Chondrocyte (in vitro differentiated cells): ENCODE measurements around the gene AGBL1. TPM values are rescaled to one million over a fixed set of nuclear protein-coding genes. Genes with fewer than 3 reads are reported as not detected.

Source experiments
- DNase-seq: peaks from one replicate; pipeline ENCODE4 v3.0.0; 2021; ENCODE audit warnings: mixed read lengths, low spot score
- H3K27ac Mint-ChIP-seq: one replicate; pipeline ENCODE4 v1.8.0; 2021; ENCODE audit warnings: mild to moderate bottlenecking, moderate library complexity, mixed read lengths; ENCODE audit not compliant: unreplicated experiment
- H3K27me3 Mint-ChIP-seq: 2 replicates; pipeline ENCODE4 v1.8.0; 2021; ENCODE audit warnings: low read depth, mixed read lengths
- H3K36me3 Mint-ChIP-seq: 2 replicates; pipeline ENCODE4 v1.8.0; 2021; ENCODE audit warnings: low read depth, mixed read lengths
- H3K4me1 Mint-ChIP-seq: 2 replicates; pipeline ENCODE4 v1.8.0; 2021; ENCODE audit warnings: low read depth, mild to moderate bottlenecking, mixed read lengths
- H3K4me3 Mint-ChIP-seq: one replicate; pipeline ENCODE4 v1.8.0; 2021; ENCODE audit warnings: mild to moderate bottlenecking, moderate library complexity, mixed read lengths; ENCODE audit not compliant: unreplicated experiment
- H3K9me3 Mint-ChIP-seq: 2 replicates; pipeline ENCODE4 v1.8.0; 2021; ENCODE audit warnings: low read depth, mixed read lengths
- total RNA-seq: library from RNA; stranded (reverse); gene quantifications from 3 replicates; pipeline ENCODE4 v1.2.1, GENCODE V29; 2021
- TF ChIP-seq, protein P1 (sequence below): fragments of 200-600 bp; sonication (generic); IDR thresholded peaks from 2 replicates; pipeline ENCODE4 v1.5.0; 2021; ENCODE audit warnings: antibody characterized with exemption, mild to moderate bottlenecking, moderate library complexity

AGBL1 gene
- total RNA-seq, 1 donor from 2014 or later, result not detected

DNA sequence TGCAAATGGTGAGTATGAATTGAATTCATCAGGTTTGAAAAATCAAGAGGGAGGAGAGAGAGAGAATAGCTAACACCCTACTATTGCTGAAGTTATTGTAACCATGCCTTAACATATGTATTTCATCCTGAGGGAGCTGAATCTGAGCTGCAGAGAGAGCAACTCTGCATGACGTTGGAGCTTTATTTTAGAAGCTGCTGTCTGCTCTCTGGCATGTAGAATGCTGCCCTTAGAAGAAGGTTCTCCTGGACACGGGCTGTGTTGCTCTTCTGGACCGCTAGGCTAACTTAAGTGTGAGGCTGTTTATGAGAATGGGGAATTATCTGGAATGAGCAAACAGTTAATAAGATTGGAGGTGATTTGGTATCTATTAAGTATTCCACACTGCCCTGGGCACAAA lies 814.6 kb downstream of the AGBL1 start:
- no peaks in the 10 kb centered on the region for H3K4me1 Mint-ChIP-seq
- no peak overlapping the region for H3K27ac Mint-ChIP-seq
- H3K36me3 Mint-ChIP-seq, result no peaks in the 10 kb centered on the region
- H3K4me3 Mint-ChIP-seq, result no peak overlapping the region
- TF ChIP-seq, protein P1, sequence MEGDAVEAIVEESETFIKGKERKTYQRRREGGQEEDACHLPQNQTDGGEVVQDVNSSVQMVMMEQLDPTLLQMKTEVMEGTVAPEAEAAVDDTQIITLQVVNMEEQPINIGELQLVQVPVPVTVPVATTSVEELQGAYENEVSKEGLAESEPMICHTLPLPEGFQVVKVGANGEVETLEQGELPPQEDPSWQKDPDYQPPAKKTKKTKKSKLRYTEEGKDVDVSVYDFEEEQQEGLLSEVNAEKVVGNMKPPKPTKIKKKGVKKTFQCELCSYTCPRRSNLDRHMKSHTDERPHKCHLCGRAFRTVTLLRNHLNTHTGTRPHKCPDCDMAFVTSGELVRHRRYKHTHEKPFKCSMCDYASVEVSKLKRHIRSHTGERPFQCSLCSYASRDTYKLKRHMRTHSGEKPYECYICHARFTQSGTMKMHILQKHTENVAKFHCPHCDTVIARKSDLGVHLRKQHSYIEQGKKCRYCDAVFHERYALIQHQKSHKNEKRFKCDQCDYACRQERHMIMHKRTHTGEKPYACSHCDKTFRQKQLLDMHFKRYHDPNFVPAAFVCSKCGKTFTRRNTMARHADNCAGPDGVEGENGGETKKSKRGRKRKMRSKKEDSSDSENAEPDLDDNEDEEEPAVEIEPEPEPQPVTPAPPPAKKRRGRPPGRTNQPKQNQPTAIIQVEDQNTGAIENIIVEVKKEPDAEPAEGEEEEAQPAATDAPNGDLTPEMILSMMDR, result no peak
- peaks cover 22% of the 10 kb centered on the region for H3K27me3 Mint-ChIP-seq
- DNase-seq, result no peak
- peaks cover 5% of the 10 kb centered on the region for H3K9me3 Mint-ChIP-seq

DNA sequence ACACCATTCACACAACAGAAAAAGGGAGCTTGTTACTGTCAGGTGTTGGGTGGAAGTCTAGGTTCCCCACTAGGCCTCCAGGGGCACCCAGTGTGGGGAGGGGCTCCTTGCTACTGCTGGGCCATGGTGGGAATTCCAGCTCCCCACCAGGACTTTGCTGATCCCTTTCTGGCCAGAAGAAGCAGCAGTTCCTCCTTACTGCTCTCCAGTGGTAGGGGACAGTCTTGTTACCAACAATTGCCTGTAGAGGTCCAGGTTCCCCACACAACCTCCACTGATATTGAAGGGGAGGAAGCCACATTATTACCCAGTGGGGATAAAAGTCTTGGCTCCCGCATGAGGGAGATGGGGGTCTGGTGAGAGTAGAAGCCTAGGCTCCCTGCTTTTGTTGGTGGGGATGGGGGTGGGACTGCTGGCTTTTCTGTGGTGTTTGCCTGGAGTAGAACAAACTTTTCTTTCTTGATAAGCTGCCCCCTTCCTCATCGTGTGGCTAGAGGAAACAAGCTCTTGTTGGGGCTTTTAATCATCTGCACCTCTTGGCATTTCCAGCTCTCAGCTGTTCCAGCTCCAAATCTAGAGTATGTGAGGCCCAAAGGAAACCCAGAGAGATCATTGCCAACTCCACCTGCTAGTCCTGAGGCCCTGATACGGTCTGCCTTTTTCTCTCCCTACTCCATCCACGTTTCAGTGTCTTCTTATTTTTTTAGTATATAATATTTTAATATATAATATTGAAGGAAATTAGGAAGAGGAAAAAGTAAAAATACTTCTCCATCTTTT lies 824.2 kb downstream of the AGBL1 start:
- H3K4me1 Mint-ChIP-seq, result no peaks in the 10 kb centered on the region
- H3K36me3 Mint-ChIP-seq, result no peaks in the 10 kb centered on the region
- no peak overlapping the region for H3K27ac Mint-ChIP-seq
- DNase-seq, result no peak
- H3K9me3 Mint-ChIP-seq, result no peaks in the 10 kb centered on the region
- H3K27me3 Mint-ChIP-seq, result peaks cover 14% of the 10 kb centered on the region
- no peak overlapping the region for H3K4me3 Mint-ChIP-seq
- TF ChIP-seq, protein P1, result no peak

GRCh38 chr15:86905625-86906256 lies 826.1 kb downstream of the AGBL1 start:
- Mint-ChIP-seq H3K9me3 (no peaks in the 10 kb centered on the region), H3K27me3 (peaks cover 14% of the 10 kb centered on the region), H3K4me1 (no peaks in the 10 kb centered on the region), H3K4me3 (no peak overlapping the region), H3K27ac (no peak overlapping the region), H3K36me3 (no peaks in the 10 kb centered on the region)
- no peak for DNase-seq
- TF ChIP-seq, protein P1, result no peak

GRCh38 chr15:86906376-86906775 lies 826.7 kb downstream of the AGBL1 start:
- H3K27ac Mint-ChIP-seq, result no peak overlapping the region
- no peak for DNase-seq
- H3K36me3 Mint-ChIP-seq, result no peaks in the 10 kb centered on the region
- H3K4me1 Mint-ChIP-seq, result no peaks in the 10 kb centered on the region
- peaks cover 14% of the 10 kb centered on the region for H3K27me3 Mint-ChIP-seq
- H3K4me3 Mint-ChIP-seq, result no peak overlapping the region
- TF ChIP-seq, protein P1, result no peak
- no peaks in the 10 kb centered on the region for H3K9me3 Mint-ChIP-seq

DNA sequence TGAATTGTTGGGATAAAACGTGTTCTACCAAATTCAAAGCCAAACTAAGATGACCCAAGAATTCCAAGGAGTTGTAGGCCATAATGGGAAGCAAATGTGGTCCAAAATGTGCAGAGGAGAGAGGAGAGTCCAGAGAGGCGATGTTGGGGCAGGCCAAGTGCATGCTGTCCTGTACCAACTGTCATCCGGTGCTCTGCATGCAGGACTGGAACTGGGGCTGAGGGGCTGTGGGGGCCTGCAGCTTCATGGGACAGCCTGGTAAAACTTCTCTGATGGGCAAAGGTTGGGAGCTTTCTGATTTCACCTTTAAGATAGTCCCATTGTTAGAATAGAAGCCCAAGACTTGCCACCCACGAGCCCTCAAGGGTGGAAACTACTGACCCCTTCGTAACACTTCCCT lies 831.4 kb downstream of the AGBL1 start:
- TF ChIP-seq, protein P1, result no peak
- H3K27ac Mint-ChIP-seq, result no peak overlapping the region
- no peaks in the 10 kb centered on the region for H3K4me1 Mint-ChIP-seq
- H3K4me3 Mint-ChIP-seq, result no peak overlapping the region
- H3K36me3 Mint-ChIP-seq, result no peaks in the 10 kb centered on the region
- peaks cover 3% of the 10 kb centered on the region for H3K27me3 Mint-ChIP-seq
- no peaks in the 10 kb centered on the region for H3K9me3 Mint-ChIP-seq
- no peak for DNase-seq
